Epithelial cell of proximal tubule (primary cell): Measurements from ENCODE around the gene NUP62. TPM values are rescaled to one million over a fixed set of nuclear protein-coding genes. Genes with fewer than 3 reads are reported as not detected.
A peak's percentile ranks its signal among the peaks of the same experiment; 100 is the strongest.

Source experiments
- DNase-seq: peaks from one replicate; pipeline ENCODE4 v3.0.0-alpha.2; 2011; ENCODE audit warnings: low read depth
- H3K4me3 ChIP-seq: 2 replicates; pipeline ENCODE4 v1.5.1; 2011; ENCODE audit warnings: low read depth, mild to moderate bottlenecking, low read length
- total RNA-seq: library from RNA; depleted of rRNA; stranded (reverse); fragments of >200 nt; gene quantifications from 2 replicates; pipeline ENCODE4 v1.2.3, GENCODE V29; 2015
- TF ChIP-seq, protein P1 (sequence below): conservative IDR thresholded peaks from 2 replicates; pipeline ENCODE4 v1.5.1; 2012; ENCODE audit warnings: low read depth, mild to moderate bottlenecking, low read length

Gene NUP62
- total RNA-seq, 1 donor from 2014 or later: 83.7 TPM

DNA sequence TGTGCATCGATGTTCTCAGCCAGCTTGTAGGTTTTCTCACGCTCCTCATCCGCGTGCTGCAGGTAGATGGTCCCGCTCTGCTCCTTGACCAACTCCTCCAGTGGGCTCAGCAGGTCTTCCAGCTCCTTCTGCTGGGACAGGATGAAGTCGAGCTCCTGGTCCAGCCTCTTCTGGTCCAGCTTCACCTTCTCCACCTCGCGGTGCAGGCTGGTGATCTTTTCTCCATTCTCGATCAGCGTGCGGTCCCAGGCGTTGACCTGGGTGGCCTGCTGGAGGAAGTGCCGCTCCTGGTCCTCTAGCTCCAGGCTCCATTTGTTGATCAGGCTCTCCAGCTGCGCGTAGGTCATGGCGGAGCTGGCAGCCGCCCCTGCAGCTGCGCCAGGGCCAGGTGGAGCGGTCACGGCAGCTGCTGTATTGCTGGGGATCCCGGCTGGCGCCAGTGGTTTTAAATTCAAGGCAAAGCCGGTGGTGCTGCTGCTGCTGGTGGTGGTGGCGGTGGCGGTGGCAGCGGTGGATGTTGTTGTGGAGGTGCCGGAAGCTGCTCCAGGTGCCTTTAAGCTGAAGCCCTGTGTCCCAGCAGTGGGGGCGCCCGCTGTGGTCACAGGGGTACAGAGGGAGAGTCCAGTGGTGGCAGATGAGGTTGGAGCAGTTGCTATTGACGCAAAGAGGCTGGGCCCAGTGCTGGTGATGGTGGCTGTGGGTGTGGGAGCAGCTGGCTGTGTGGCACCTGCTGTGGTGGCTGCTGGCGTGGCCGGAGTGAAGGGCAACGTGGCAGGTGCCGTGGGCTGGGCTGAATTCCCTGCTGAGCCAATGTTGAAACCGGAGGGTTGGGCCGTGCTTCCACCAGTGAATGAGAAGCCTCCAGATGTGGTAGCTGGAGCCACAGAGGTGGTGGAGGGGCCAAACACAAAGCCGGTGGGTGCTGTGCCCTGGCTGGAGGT lies 20.6 kb downstream of the NUP62 start:
- H3K4me3 ChIP-seq: no peak overlapping the region
- TF ChIP-seq, protein P1, sequence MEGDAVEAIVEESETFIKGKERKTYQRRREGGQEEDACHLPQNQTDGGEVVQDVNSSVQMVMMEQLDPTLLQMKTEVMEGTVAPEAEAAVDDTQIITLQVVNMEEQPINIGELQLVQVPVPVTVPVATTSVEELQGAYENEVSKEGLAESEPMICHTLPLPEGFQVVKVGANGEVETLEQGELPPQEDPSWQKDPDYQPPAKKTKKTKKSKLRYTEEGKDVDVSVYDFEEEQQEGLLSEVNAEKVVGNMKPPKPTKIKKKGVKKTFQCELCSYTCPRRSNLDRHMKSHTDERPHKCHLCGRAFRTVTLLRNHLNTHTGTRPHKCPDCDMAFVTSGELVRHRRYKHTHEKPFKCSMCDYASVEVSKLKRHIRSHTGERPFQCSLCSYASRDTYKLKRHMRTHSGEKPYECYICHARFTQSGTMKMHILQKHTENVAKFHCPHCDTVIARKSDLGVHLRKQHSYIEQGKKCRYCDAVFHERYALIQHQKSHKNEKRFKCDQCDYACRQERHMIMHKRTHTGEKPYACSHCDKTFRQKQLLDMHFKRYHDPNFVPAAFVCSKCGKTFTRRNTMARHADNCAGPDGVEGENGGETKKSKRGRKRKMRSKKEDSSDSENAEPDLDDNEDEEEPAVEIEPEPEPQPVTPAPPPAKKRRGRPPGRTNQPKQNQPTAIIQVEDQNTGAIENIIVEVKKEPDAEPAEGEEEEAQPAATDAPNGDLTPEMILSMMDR: no peak
- no peak for DNase-seq

DNA sequence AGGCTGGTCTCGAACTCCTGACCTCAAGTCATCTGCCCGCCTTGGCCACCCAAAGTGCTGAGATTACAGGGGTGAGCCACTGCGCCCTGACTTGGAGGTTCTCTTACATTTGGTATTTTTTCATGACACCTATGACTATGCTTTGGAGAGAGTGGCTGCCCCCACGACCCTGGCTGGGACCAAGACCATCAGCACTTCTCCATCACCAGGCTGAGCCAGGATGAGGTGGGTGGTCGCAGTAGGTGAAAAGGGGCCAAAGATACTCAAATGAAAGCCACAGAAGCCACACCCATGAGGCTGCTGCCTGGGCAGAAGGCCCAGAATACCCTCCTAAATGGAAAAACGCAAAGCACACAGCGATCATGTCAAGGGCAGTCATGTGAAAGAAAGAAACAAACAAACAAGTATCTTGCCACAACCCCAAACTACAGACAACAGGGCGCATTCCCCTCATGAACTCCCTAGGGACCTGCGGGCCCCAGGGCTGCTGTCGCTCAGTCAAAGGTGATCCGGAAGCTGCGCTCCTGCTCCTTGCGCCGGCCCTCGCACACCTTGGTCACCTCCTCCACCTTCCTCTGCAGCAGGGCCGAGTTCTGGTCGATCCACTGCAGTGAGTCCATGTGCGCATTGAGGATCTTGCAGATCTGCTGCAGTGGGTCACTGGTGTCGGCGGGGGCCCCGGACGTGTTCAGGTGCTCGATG lies 21.4 kb downstream of the NUP62 start:
- TF ChIP-seq, protein P1: no peak
- DNase-seq: no peak
- H3K4me3 ChIP-seq: no peak overlapping the region

DNA sequence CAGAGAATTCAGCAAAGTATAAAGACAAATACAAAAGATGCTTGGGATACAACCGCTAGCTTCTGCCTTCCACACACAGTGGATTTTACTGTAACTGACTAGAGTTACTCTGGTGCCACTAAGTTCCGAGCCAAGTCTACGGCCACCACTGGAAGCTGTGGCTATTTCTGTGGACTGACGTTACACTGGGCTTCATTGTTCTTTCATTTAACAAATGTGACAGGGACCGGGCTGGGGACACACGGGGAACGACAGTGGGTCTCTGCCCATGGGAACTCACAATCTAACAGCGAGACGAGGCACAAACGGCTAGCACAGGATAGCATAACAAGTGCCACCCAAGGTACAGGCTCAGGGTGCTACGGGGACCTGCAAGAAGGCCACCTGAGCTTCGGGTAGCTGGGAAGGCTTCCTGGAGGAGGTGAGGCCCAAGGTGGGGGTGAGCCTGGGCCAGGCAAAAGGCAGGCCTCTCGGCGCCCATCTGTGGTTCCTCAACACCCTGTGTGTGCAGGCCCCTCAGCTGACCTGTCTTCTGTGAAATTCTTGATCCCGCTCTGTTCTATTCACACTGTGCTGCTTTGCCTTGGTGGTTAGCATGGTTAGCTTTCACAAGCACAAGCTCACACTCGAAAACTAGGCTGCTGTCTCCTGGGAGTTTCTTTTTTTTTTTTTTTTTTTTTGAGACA lies 22.3 kb downstream of the NUP62 start:
- TF ChIP-seq, protein P1: no peak
- H3K4me3 ChIP-seq: no peak overlapping the region
- DNase-seq: no peak

DNA sequence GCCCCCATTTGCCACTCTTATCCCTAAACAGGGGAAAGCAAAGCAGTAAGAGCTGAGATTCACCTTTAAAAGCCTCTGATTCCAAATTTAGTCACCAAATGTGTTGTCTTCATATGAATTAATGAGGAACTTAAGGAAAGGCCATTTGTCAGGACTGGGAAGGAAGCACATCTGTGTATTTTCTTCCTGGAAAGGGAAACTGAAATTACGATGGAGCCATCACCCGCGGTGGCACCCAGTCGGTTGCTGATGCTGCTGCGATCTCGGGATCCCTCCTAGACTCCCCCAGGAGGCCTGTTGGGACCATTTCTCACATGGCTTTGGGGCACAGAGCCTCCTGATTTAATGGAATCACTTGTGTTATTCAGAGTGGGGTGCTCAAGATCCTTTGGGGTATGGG lies 25.2 kb downstream of the NUP62 start:
- no peak overlapping the region for H3K4me3 ChIP-seq
- DNase-seq: no peak
- TF ChIP-seq, protein P1: no peak

DNA sequence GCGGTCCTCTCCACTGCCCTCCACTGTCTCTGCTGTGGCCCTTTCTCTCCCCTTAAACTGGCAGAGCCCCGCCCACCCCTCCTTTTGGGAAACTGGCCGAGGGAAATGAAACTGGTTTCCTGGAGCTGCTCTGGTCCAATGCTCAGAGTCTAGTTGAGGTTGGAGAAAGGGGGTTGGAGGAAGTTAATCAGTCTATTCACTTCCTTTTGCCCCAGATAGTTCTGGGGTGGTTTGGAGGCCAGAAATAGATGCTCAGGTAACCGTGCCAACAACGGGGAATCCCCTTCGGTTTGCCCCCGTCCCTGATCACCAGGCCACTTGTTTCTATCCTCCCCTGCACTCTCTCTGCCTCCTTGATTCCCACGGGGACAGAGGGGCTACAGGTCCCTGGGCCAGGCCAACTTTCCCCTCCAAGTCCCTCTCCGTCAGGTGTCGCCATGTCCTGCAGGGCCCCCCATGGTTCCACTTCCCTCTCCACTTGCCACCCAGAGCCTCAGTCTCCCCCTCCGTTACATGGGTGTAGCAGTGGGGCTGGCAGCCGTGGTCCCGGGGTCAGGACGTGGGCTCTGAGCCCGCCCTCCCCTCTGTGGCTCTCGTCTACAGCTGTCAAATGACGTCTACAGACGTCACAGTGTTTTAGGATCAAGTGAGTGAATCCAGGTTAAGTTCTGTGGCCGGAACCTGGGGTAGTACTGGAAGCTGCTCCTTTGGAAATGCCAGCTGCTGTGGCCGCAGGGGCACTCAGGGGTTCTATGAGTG lies 32.3 kb downstream of the NUP62 start, which contains the start of gene IL4I1:
TSS of gene IL4I1 (minus strand) at position 25 of the 759 bp plus-strand sequence. CDS start 727 bp downstream, outside the sequence.
- TF ChIP-seq, protein P1: no peak
- peak; percentile 73 for DNase-seq
- H3K4me3 ChIP-seq: peak within 1 kb of the TSS; percentile 33
